ENCODE results near the gene ESR1. TPM values are rescaled to one million over a fixed set of nuclear protein-coding genes. Genes with fewer than 3 reads are reported as not detected.
"Not testable (repeated sequence)": the region's sequence is repeated elsewhere in the genome, so short reads cannot be mapped to it uniquely, and the experiment has no call there.

The ESR1 gene
- total RNA-seq, 6 donors from 2014 or later: 0.91 to 4.7 (median 2.8) TPM

DNA sequence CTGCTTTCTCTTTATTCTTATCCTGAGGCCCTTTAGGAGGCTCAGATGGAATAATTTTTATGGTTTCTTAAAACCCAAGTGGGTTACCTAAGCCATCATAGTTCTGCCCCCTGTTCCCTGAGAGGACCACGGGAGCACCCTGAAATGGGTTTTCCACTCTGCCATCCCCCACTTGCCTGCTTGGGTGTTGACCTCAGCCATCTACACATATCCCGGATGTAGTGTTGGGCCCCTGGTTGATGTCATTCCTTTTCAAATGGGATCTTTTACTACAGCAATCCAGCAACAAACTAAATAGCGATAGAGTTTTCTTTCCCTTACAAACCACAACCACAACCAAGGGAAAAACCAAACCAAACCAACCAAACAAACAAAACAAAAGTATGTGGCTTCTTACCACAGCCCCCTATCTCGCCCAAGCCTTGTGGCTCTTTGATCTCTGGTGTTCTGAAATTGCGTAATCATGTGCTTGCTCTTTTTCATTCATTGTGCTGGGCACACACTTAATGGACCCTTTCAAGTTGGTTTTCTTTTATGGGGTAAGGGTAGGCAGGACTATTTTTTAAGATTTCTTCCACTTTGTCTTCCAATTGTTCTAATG is 154.9 kb downstream of the ESR1 start:
- no peak overlapping the region for H3K4me3 ChIP-seq
- TF ChIP-seq POLR2A (IDR thresholded peaks at IDR 0.05) (no peak), POLR2AphosphoS5 (IDR thresholded peaks at IDR 0.05) (no peak)
- H3K27me3 ChIP-seq: no peaks in the 10 kb centered on the region
- WGBS, 2 donors: 52 to 56% methylated on average over 5 of the region's 5 CpGs
- no peak for ATAC-seq (ENCODE audit: low FRiP score in 2 of 2)
- no peak overlapping the region for H3K27ac ChIP-seq
- H3K9me3 ChIP-seq: no peaks in the 10 kb centered on the region
- H3K4me1 ChIP-seq: no peaks in the 10 kb centered on the region
- H3K36me3 ChIP-seq: no peaks in the 10 kb centered on the region
- no peak for DNase-seq

DNA sequence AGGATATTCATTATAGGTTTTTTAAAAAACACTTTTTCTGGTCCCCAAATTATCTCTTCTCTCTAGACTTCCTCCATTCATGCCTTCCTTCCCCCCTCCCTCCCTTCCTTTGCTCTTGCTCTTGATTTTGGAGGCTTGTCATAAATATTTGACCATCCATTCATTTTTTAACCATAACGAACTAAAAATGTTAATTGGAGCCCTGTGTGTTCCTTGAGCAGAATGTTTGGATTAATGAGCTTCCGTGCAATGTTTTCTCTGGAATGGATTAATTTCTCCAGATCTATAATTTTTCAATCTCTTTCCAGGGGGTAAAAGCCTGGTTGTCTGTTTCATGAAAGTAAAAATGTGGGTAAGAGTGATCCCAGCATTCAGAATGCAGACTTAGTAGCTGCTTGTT is 155.5 kb downstream of the ESR1 start:
- no peaks in the 10 kb centered on the region for H3K36me3 ChIP-seq
- H3K4me1 ChIP-seq: no peaks in the 10 kb centered on the region
- DNase-seq (no peak), ATAC-seq (ENCODE audit: low FRiP score in 2 of 2) (no peak)
- H3K4me3 ChIP-seq: no peak overlapping the region
- WGBS, 2 donors: 64 to 68% methylated on average over 2 of the region's 2 CpGs
- no peaks in the 10 kb centered on the region for H3K27me3 ChIP-seq
- H3K27ac ChIP-seq: no peak overlapping the region
- no peaks in the 10 kb centered on the region for H3K9me3 ChIP-seq
- TF ChIP-seq POLR2AphosphoS5 (IDR thresholded peaks at IDR 0.05) (no peak), EP300 (IDR thresholded peaks at IDR 0.05) (no peak), POLR2A (IDR thresholded peaks at IDR 0.05) (no peak)
- TF ChIP-seq, protein P1, sequence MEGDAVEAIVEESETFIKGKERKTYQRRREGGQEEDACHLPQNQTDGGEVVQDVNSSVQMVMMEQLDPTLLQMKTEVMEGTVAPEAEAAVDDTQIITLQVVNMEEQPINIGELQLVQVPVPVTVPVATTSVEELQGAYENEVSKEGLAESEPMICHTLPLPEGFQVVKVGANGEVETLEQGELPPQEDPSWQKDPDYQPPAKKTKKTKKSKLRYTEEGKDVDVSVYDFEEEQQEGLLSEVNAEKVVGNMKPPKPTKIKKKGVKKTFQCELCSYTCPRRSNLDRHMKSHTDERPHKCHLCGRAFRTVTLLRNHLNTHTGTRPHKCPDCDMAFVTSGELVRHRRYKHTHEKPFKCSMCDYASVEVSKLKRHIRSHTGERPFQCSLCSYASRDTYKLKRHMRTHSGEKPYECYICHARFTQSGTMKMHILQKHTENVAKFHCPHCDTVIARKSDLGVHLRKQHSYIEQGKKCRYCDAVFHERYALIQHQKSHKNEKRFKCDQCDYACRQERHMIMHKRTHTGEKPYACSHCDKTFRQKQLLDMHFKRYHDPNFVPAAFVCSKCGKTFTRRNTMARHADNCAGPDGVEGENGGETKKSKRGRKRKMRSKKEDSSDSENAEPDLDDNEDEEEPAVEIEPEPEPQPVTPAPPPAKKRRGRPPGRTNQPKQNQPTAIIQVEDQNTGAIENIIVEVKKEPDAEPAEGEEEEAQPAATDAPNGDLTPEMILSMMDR (IDR thresholded peaks at IDR 0.05): no peak

DNA sequence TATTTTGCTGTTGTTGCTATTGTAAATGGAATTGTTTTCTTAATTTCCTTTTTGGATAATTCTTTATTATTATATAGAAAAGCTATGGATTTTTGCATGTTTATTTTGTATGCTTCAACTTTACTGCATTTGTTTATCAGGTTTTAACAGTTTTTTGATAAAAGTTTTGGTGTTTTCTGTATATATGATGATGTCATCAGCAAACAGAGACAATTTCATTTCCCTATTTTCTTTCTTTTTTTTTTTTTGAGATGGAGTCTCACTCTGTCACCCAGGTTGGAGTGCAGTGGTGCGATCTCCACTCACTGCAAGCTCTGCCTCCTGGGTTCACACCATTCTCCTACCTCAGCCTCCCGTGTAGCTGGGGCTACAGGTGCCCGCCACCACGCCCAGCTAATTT is 156.9 kb downstream of the ESR1 start:
- H3K27me3 ChIP-seq; H3K9me3 ChIP-seq; ATAC-seq (ENCODE audit: low FRiP score in 2 of 2); H3K36me3 ChIP-seq; DNase-seq; H3K4me1 ChIP-seq; H3K4me3 ChIP-seq; H3K27ac ChIP-seq: not testable (repeated sequence)
- WGBS, 2 donors: 93 to 96% methylated on average over 4 of the region's 4 CpGs

DNA sequence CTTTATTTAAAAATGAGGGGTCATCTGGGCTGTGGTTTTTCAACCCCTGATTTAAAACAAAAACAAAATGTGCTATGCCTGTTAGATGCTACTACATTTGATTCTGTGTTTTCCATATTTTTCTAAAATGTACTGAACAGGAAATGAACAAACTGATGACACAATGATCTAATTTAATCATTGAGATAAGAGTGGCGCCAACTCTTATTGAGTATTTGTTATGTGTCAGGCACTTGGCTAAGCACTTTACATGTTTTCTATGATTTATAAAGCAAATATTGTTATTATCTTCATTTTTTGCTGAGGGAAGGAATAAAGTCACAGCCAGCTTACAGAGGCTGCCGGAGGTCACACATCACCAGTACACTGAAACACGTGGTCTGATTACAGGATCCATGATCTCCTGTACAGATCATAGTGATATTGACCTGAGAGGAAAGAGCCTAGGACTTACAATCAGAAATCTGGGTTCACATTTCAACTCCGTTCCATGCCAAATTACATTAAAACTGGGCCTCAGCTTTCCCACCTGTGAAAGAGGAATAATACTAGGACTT is 166.7 kb downstream of the ESR1 start:
- no peaks in the 10 kb centered on the region for H3K36me3 ChIP-seq
- ATAC-seq (ENCODE audit: low FRiP score in 2 of 2) (no peak), DNase-seq (no peak)
- H3K27ac ChIP-seq: no peak overlapping the region
- H3K4me1 ChIP-seq: no peaks in the 10 kb centered on the region
- TF ChIP-seq POLR2A (IDR thresholded peaks at IDR 0.05): no peak
- TF ChIP-seq, protein P1 (IDR thresholded peaks at IDR 0.05): no peak
- no peak for TF ChIP-seq POLR2AphosphoS5 (IDR thresholded peaks at IDR 0.05)
- TF ChIP-seq EP300 (IDR thresholded peaks at IDR 0.05): no peak
- no peaks in the 10 kb centered on the region for H3K9me3 ChIP-seq
- 77 to 88% methylated on average over 4 of the region's 4 CpGs for WGBS, 2 donors
- H3K4me3 ChIP-seq: no peak overlapping the region
- H3K27me3 ChIP-seq: no peaks in the 10 kb centered on the region

DNA sequence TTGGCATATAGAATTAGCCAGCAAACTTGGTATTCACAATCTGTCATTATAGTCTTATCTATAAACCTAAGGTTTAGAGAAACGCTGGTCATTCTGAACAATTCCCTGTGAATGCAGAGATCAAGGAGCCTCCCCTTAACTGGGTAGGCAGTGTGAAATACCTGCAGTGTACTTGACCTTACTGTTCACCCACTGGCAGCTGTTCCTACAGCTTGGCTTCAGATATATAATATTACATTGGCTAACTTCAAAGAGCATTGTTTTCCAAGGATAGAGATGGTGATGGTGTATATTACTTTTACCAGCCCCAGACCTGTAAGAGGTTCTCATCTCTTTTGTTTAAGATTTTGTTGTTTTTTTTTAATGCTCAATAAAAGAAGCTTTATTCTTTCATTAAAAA is 168.3 kb downstream of the ESR1 start:
- no peak for ATAC-seq (ENCODE audit: low FRiP score in 2 of 2)
- no peak for DNase-seq

DNA sequence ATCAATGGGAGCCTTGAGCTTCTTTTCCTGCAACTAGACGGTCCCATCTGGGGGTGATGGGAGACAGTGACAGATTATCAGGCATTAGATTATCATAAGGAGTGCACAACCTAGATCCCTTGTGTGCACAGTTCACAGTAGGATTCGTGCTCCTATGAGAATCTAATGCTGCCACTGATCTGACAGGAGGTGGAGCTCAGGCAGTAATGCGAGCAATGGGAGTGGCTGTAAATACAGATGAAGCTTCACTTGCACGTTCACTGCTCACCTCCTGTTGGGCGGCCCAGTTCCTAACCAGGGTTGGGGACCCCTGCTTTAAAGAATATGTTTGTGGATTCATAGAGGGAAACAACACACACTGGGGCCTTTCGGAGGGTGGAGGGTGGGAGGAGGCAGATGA is 180.7 kb downstream of the ESR1 start:
- H3K4me3 ChIP-seq; H3K27me3 ChIP-seq; H3K4me1 ChIP-seq; DNase-seq; H3K9me3 ChIP-seq; H3K36me3 ChIP-seq; H3K27ac ChIP-seq; ATAC-seq (ENCODE audit: low FRiP score in 2 of 2): not testable (repeated sequence)
- WGBS, 2 donors: 51 to 58% methylated on average over 6 of the region's 6 CpGs

More for the DNA sequence above, 168.3 kb downstream of the ESR1 start:
- H3K27ac ChIP-seq: no peak overlapping the region
- WGBS, 2 donors: 81 to 92% methylated on average over 1 of the region's 1 CpG
- TF ChIP-seq EP300 (IDR thresholded peaks at IDR 0.05): no peak
- TF ChIP-seq POLR2A (IDR thresholded peaks at IDR 0.05): no peak
- TF ChIP-seq POLR2AphosphoS5 (IDR thresholded peaks at IDR 0.05): no peak
- TF ChIP-seq, protein P1 (IDR thresholded peaks at IDR 0.05): no peak
- no peaks in the 10 kb centered on the region for H3K4me1 ChIP-seq
- no peaks in the 10 kb centered on the region for H3K27me3 ChIP-seq
- H3K4me3 ChIP-seq: no peak overlapping the region
- no peaks in the 10 kb centered on the region for H3K36me3 ChIP-seq
- no peaks in the 10 kb centered on the region for H3K9me3 ChIP-seq

All from upper lobe of left lung (tissue), 6 donors.